DLD1 (cell line): ENCODE measurements around the gene THRB.

ENCODE experiments used
- in situ Hi-C: cut with HindIII; loops from 2 replicates; pipeline ENCODE4 v1.10.0; 2017; ENCODE audit warnings: low sequenced_read_pairs

Gene THRB

GRCh38 chr3:24513463-24513862 lies 18.8 kb upstream of the THRB start:
- in situ Hi-C loops: no loop called here

GRCh38 chr3:24512564-24513197 lies 18.0 kb upstream of the THRB start:
- in situ Hi-C loops: no loop called here

GRCh38 chr3:24510030-24510648 lies 15.5 kb upstream of the THRB start:
- in situ Hi-C loops: no loop called here

- in situ Hi-C loops: no loop called here
Measured at GRCh38 chr3:24508423-24508839, 13.8 kb upstream of the THRB start.

GRCh38 chr3:24507776-24508422 lies 13.2 kb upstream of the THRB start:
- in situ Hi-C loops: no loop called here

- in situ Hi-C loops: no loop called here
Measured at GRCh38 chr3:24506966-24507775, 12.5 kb upstream of the THRB start.

GRCh38 chr3:24505691-24506550 lies 11.3 kb upstream of the THRB start:
- in situ Hi-C loops: no loop called here

GRCh38 chr3:24504772-24505171 lies 10.1 kb upstream of the THRB start:
- in situ Hi-C loops: no loop called here

GRCh38 chr3:24503616-24504113 lies 9.0 kb upstream of the THRB start:
- in situ Hi-C loops: no loop called here

- in situ Hi-C loops: no loop called here
Measured at GRCh38 chr3:24502690-24503089, 8.0 kb upstream of the THRB start.

- in situ Hi-C loops: no loop called here
Measured at GRCh38 chr3:24500806-24501205, 6.2 kb upstream of the THRB start.

- in situ Hi-C loops: no loop called here
Measured at GRCh38 chr3:24499991-24500390, 5.3 kb upstream of the THRB start.

GRCh38 chr3:24498796-24499195 lies 4.1 kb upstream of the THRB start:
- in situ Hi-C loops: no loop called here

- in situ Hi-C loops: no loop called here
Measured at GRCh38 chr3:24498391-24498790, 3.7 kb upstream of the THRB start.

- in situ Hi-C loops: no loop called here
Measured at GRCh38 chr3:24497942-24498341, 3.3 kb upstream of the THRB start.

- in situ Hi-C loops: no loop called here
Measured at GRCh38 chr3:24496529-24497482, 2.2 kb upstream of the THRB start.

GRCh38 chr3:24495326-24495994 lies 810 bp upstream of the THRB start:
- in situ Hi-C loops: no loop called here

GRCh38 chr3:24493746-24494617 lies 668 bp downstream of the THRB start:
- in situ Hi-C loops: no loop called here
